Measurements from ENCODE around the gene FCN2. TPM values are rescaled to one million over a fixed set of nuclear protein-coding genes. Genes with fewer than 3 reads are reported as not detected.

Gene FCN2
- total RNA-seq, 1 donor from 2014 or later: not detected

GRCh38 chr9:134863306-134863902 lies 17.2 kb upstream of the FCN2 start:
- H3K4me3 ChIP-seq (ENCODE audit: low read depth, low read length): no peak overlapping the region
- no peaks in the 10 kb centered on the region for H3K36me3 ChIP-seq (ENCODE audit: control insufficient read depth, insufficient read depth, low read length)
- DNase-seq (ENCODE audit: low read depth): no peak
- TF ChIP-seq CTCF (IDR thresholded peaks at IDR 0.05; ENCODE audit: insufficient read depth, low read length, severe bottlenecking): no peak
- FAIRE-seq: no peak
- no peaks in the 10 kb centered on the region for H3K27me3 ChIP-seq (ENCODE audit: control insufficient read depth, insufficient read depth, low read length)

GRCh38 chr9:134863941-134864820 lies 16.4 kb upstream of the FCN2 start:
- no peak for DNase-seq (ENCODE audit: low read depth)
- H3K4me3 ChIP-seq (ENCODE audit: low read depth, low read length): no peak overlapping the region
- FAIRE-seq: no peak

GRCh38 chr9:134864821-134865190 lies 15.8 kb upstream of the FCN2 start:
- no peaks in the 10 kb centered on the region for H3K36me3 ChIP-seq (ENCODE audit: control insufficient read depth, insufficient read depth, low read length)
- H3K4me3 ChIP-seq (ENCODE audit: low read depth, low read length): no peak overlapping the region
- FAIRE-seq: no peak
- TF ChIP-seq CTCF (IDR thresholded peaks at IDR 0.05; ENCODE audit: insufficient read depth, low read length, severe bottlenecking): no peak
- H3K27me3 ChIP-seq (ENCODE audit: control insufficient read depth, insufficient read depth, low read length): no peaks in the 10 kb centered on the region
- DNase-seq (ENCODE audit: low read depth): no peak

More at GRCh38 chr9:134863941-134864820, 16.4 kb upstream of the FCN2 start:
- TF ChIP-seq CTCF (IDR thresholded peaks at IDR 0.05; ENCODE audit: insufficient read depth, low read length, severe bottlenecking): no peak
- no peaks in the 10 kb centered on the region for H3K36me3 ChIP-seq (ENCODE audit: control insufficient read depth, insufficient read depth, low read length)
- H3K27me3 ChIP-seq (ENCODE audit: control insufficient read depth, insufficient read depth, low read length): no peaks in the 10 kb centered on the region

GRCh38 chr9:134867917-134868750 lies 12.5 kb upstream of the FCN2 start:
- Histone ChIP-seq H3K4me3 (ENCODE audit: low read depth, low read length) (no peak overlapping the region), H3K27me3 (ENCODE audit: control insufficient read depth, insufficient read depth, low read length) (no peaks in the 10 kb centered on the region), H3K36me3 (ENCODE audit: control insufficient read depth, insufficient read depth, low read length) (no peaks in the 10 kb centered on the region)
- DNase-seq (ENCODE audit: low read depth) (no peak), FAIRE-seq (no peak)
- TF ChIP-seq CTCF (IDR thresholded peaks at IDR 0.05; ENCODE audit: insufficient read depth, low read length, severe bottlenecking): no peak

- H3K4me3 ChIP-seq (ENCODE audit: low read depth, low read length): no peak overlapping the region
- FAIRE-seq (no peak), DNase-seq (ENCODE audit: low read depth) (no peak)
- TF ChIP-seq CTCF (IDR thresholded peaks at IDR 0.05; ENCODE audit: insufficient read depth, low read length, severe bottlenecking): no peak
- H3K27me3 ChIP-seq (ENCODE audit: control insufficient read depth, insufficient read depth, low read length): no peaks in the 10 kb centered on the region
- no peaks in the 10 kb centered on the region for H3K36me3 ChIP-seq (ENCODE audit: control insufficient read depth, insufficient read depth, low read length)
Observed at GRCh38 chr9:134868751-134869553, 11.7 kb upstream of the FCN2 start.

Data from bronchial epithelial cell (primary cell).